Ascending aorta (tissue), 2 donors: ENCODE data around the gene RABGAP1. TPM values are rescaled to one million over a fixed set of nuclear protein-coding genes. Genes with fewer than 3 reads are reported as not detected.

Experiments
- DNase-seq, 2 donors: peaks; one replicate each; pipeline ENCODE4 v3.0.0-alpha.2; 2019; ENCODE audit warnings: low spot score in 2 of 2
- H3K27ac ChIP-seq, 2 donors: fragments of 200-600 bp; sonication (generic); one replicate each; pipeline ENCODE4 v1.5.1; 2016 to 2017; ENCODE audit warnings: mild to moderate bottlenecking in 1 of 2
- H3K27me3 ChIP-seq: fragments of 200-600 bp; sonication (generic); one replicate; pipeline ENCODE4 v1.5.1; 2017
- H3K36me3 ChIP-seq, 2 donors: fragments of 200-600 bp; sonication (generic); one replicate each; pipeline ENCODE4 v1.5.1; 2016
- H3K4me1 ChIP-seq, 2 donors: fragments of 200-600 bp; sonication (generic); one replicate each; pipeline ENCODE4 v1.5.1; 2016 to 2017; ENCODE audit warnings: mild to moderate bottlenecking in 1 of 2
- H3K4me3 ChIP-seq, 2 donors: fragments of 200-600 bp; sonication (generic); one replicate each; pipeline ENCODE4 v1.5.1; 2016 to 2017; ENCODE audit warnings: mild to moderate bottlenecking in 1 of 2
- H3K9me3 ChIP-seq, 2 donors: fragments of 200-600 bp; sonication (generic); one replicate each; pipeline ENCODE4 v1.5.1; 2016
- intact Hi-C: fragments of 100-400 bp; cut with DNase I; formaldehyde crosslinking; loops from one replicate; pipeline ENCODE4 v1.15.1; 2023
- total RNA-seq: library from RNA; depleted of rRNA; stranded (reverse); fragments of >200 nt; gene quantifications from one replicate; pipeline ENCODE4 v1.1.0, GENCODE V29; 2016
- TF ChIP-seq, protein P1 (sequence below), 3 experiments: fragments of 200-600 bp in 2 of 3; fragments of 450-650 bp in 1 of 3; sonication (generic) in 2 of 3; IDR thresholded peaks; one replicate each; pipeline ENCODE4 v1.5.1; 2016 to 2019; ENCODE audit warnings: antibody characterized with exemption in 3 of 3, mild to moderate bottlenecking in 1 of 3, moderate library complexity in 1 of 3

RABGAP1 gene
- total RNA-seq, 1 donor from 2014 or later = 36.5 TPM

DNA sequence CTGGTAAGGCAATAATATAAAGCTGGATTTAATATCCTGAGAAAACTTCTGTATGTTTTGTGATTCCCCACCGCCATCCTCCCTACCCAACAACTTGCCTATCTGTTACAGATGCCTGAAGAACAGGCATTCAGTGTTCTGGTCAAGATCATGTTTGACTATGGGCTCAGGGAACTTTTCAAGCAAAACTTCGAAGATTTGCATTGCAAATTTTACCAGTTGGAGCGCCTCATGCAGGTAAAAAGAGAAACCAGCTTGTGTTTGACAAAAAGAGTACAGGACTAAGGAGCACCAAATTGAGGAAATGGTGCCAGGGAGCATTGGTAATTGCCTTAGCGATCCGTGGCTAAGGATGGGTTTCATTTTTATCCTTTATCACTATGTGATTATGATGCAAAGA lies 132.6 kb downstream of the RABGAP1 start:
- no peaks in the 10 kb centered on the region for H3K9me3 ChIP-seq
- H3K36me3 ChIP-seq = peaks cover under 1 to 30% of the 10 kb centered on the region in 2 donors
- H3K27me3 ChIP-seq = no peaks in the 10 kb centered on the region
- TF ChIP-seq, protein P1, sequence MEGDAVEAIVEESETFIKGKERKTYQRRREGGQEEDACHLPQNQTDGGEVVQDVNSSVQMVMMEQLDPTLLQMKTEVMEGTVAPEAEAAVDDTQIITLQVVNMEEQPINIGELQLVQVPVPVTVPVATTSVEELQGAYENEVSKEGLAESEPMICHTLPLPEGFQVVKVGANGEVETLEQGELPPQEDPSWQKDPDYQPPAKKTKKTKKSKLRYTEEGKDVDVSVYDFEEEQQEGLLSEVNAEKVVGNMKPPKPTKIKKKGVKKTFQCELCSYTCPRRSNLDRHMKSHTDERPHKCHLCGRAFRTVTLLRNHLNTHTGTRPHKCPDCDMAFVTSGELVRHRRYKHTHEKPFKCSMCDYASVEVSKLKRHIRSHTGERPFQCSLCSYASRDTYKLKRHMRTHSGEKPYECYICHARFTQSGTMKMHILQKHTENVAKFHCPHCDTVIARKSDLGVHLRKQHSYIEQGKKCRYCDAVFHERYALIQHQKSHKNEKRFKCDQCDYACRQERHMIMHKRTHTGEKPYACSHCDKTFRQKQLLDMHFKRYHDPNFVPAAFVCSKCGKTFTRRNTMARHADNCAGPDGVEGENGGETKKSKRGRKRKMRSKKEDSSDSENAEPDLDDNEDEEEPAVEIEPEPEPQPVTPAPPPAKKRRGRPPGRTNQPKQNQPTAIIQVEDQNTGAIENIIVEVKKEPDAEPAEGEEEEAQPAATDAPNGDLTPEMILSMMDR (IDR thresholded peaks at IDR 0.05) = no peak
- H3K4me1 ChIP-seq = peaks cover 8 to 20% of the 10 kb centered on the region in 2 donors
- H3K27ac ChIP-seq = peak overlapping the region; percentile 68 to 71
- peak overlapping the region in 1 of 2 donors; percentile 33 for H3K4me3 ChIP-seq
- intact Hi-C loops = loop anchor here (10.0 kb wide), 1 partner anchor 169 kb away; the partner anchor contains the start of gene RC3H2
- no peak for DNase-seq

DNA sequence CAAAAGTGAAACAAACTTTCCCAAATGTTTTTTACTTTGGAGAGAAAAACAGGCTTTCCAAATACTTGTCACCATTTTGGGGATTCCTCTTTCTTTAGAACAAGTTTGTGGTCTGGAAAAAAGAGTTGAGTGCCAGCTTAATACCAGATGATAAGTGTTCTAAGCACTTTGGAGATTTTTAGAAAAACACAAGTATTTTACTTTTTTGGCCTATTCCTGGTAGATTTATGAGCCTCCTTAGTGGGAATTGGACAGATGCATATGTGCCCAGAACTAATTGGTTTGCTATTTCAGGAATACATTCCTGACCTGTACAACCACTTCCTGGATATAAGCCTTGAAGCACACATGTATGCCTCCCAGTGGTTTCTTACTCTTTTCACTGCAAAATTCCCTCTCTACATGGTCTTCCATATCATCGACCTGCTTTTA lies 133.2 kb downstream of the RABGAP1 start:
- Histone ChIP-seq H3K9me3 (no peaks in the 10 kb centered on the region), H3K27me3 (no peaks in the 10 kb centered on the region), H3K36me3 (peaks cover 5 to 30% of the 10 kb centered on the region in 2 donors), H3K4me3 (peak overlapping the region in 1 of 2 donors; percentile 33), H3K4me1 (peaks cover 8 to 20% of the 10 kb centered on the region in 2 donors), H3K27ac (peak overlapping the region; percentile 68 to 71)
- DNase-seq = no peak
- TF ChIP-seq, protein P1 (IDR thresholded peaks at IDR 0.05) = no peak
- intact Hi-C loops = loop anchor here (10.0 kb wide), 1 partner anchor 169 kb away; the partner anchor contains the start of gene RC3H2

DNA sequence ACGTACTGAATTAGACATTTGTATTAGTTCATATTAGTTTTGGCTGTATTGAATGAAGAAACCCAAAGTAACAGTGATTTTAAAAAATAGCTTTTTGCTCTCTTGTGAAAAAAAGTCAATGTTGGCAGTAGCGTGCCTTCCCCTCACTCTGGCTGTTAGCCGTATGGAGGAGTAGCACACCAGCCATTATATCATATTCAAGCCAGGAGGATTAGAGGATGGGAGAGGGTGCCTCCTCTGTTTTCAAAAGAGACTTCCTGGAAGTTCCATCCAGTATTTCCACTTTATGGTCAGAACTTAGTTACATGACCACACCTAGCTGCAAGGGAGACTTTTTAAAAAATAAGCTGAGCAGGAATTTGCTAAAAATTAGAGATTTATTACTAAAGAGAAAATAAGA lies 133.8 kb downstream of the RABGAP1 start:
- Histone ChIP-seq H3K36me3 (peaks cover 11 to 34% of the 10 kb centered on the region in 2 donors), H3K27ac (peak overlapping the region; percentile 68 to 71), H3K27me3 (no peaks in the 10 kb centered on the region), H3K4me3 (peak overlapping the region in 1 of 2 donors; percentile 33), H3K9me3 (no peaks in the 10 kb centered on the region), H3K4me1 (peaks cover 8 to 15% of the 10 kb centered on the region in 2 donors)
- TF ChIP-seq, protein P1 (IDR thresholded peaks at IDR 0.05) = no peak
- intact Hi-C loops = loop anchor here (10.0 kb wide), 1 partner anchor 170 kb away; the partner anchor contains the start of gene RC3H2
- DNase-seq = no peak

DNA sequence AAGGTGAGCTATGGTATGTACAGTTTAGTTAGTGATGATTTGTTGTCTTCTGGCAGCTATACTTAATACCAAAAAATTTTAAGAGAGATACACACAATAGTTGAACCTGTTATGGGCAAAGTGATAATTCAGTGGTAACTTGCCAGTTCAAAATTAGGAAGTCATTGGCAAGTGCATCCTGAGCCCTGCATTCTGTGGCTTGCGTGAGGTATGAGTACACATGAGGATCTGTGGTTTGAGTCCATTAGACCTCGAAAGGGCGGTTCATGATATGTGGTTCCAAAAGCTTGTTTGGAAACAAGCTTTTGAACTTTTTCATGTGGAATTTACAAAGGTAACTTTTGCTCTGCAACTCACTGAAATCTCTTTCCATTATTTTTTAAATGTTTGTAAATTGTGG lies 139.6 kb downstream of the RABGAP1 start:
- H3K9me3 ChIP-seq = no peaks in the 10 kb centered on the region
- no peak overlapping the region for H3K27ac ChIP-seq
- no peak overlapping the region for H3K4me3 ChIP-seq
- no peaks in the 10 kb centered on the region for H3K4me1 ChIP-seq
- peaks cover 37 to 71% of the 10 kb centered on the region in 2 donors for H3K36me3 ChIP-seq
- H3K27me3 ChIP-seq = no peaks in the 10 kb centered on the region
- TF ChIP-seq, protein P1 (IDR thresholded peaks at IDR 0.05) = no peak
- DNase-seq = no peak
- intact Hi-C loops = loop anchor here (5.0 kb wide), 1 partner anchor 267 kb away; no protein-coding TSS in a partner anchor

DNA sequence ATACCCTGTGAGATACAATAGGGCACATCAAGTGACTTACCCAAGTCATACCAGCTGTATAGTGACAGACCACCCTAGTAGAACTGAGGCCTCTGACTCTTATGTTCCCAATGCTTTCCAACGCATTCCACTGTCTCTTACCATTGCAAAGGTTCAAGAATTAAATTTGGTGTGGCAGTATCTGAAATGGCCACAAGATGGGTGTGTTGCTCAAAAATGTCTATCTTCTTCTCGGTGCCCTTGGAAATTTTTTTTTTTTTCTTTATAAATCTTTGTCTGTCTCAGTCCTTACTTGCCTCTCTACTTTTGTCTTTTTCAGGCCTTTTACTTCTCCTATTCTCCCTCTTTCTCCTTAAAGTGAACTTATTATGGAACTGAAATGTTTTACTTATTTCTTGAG lies 141.0 kb downstream of the RABGAP1 start:
- Histone ChIP-seq H3K27me3 (no peaks in the 10 kb centered on the region), H3K36me3 (peaks cover 44 to 81% of the 10 kb centered on the region in 2 donors), H3K27ac (no peak overlapping the region), H3K9me3 (no peaks in the 10 kb centered on the region), H3K4me3 (no peak overlapping the region), H3K4me1 (no peaks in the 10 kb centered on the region)
- intact Hi-C loops = loop anchor here (5.0 kb wide), 1 partner anchor 265 kb away; no protein-coding TSS in a partner anchor
- DNase-seq = no peak
- TF ChIP-seq, protein P1 (IDR thresholded peaks at IDR 0.05) = peak; percentile 21 to 58 (median 48)
